Sigmoid colon (tissue), 7 donors: Measurements from ENCODE around the gene DPM1. TPM values are rescaled to one million over a fixed set of nuclear protein-coding genes. Genes with fewer than 3 reads are reported as not detected.

ENCODE experiments used
- DNase-seq: peaks from one replicate; pipeline ENCODE4 v3.0.0-alpha.2; 2019
- H3K27ac ChIP-seq, 4 donors: fragments of 200-600 bp; sonication (generic); one replicate each; pipeline ENCODE4 v1.5.1; 2016 to 2019; ENCODE audit warnings: mild to moderate bottlenecking in 1 of 4
- H3K27me3 ChIP-seq, 3 donors: fragments of 200-600 bp; sonication (generic); one replicate each; pipeline ENCODE4 v1.5.1; 2019; ENCODE audit warnings: mild to moderate bottlenecking in 1 of 3
- H3K36me3 ChIP-seq, 4 donors: fragments of 200-600 bp; sonication (generic); one replicate each; pipeline ENCODE4 v1.5.1; 2016 to 2019
- H3K4me1 ChIP-seq, 4 donors: fragments of 200-600 bp; sonication (generic); one replicate each; pipeline ENCODE4 v1.5.1; 2017 to 2019
- H3K4me3 ChIP-seq, 4 donors: fragments of 200-600 bp; sonication (generic); one replicate each; pipeline ENCODE4 v1.5.1; 2017 to 2019; ENCODE audit warnings: mild to moderate bottlenecking in 2 of 4, moderate library complexity in 1 of 4
- H3K9me3 ChIP-seq, 4 donors: fragments of 200-600 bp in 3 of 4; sonication (generic) in 3 of 4; one replicate each; pipeline versions ENCODE4 v1.5.1 to v1.6.1; 2013 to 2019
- EP300 ChIP-seq, 4 donors: sonication (generic); formaldehyde crosslinking; IDR thresholded peaks; one replicate each; pipeline ENCODE4 v1.6.1; 2017; ENCODE audit warnings: antibody characterized with exemption in 4 of 4
- POLR2A ChIP-seq, 2 donors: fragments of 450-650 bp; IDR thresholded peaks; one replicate each; pipeline ENCODE4 v1.6.1; 2016; ENCODE audit warnings: antibody characterized with exemption in 2 of 2, mild to moderate bottlenecking in 2 of 2, moderate library complexity in 2 of 2
- POLR2AphosphoS5 ChIP-seq, 4 donors: sonication (generic); formaldehyde crosslinking; IDR thresholded peaks; one replicate each; pipeline ENCODE4 v1.6.1; 2017; ENCODE audit warnings: antibody characterized with exemption in 4 of 4
- WGBS, 2 donors: extraction: QIAGEN DNeasy Blood & Tissue Kit; methylation state at CpG; one replicate each; pipeline ENCODE4 v1.1.7; 2013; 5-methylcytosine and 5-hydroxymethylcytosine counted together
- intact Hi-C: fragments of 100-400 bp; cut with DNase I; formaldehyde crosslinking; loops from one replicate; pipeline ENCODE4 v1.15.1; 2023
- polyA plus RNA-seq, 3 donors: library from polyadenylated mRNA; stranded (reverse); fragments of 200-250 nt; gene quantifications; one replicate each; pipeline ENCODE4 v1.2.3, GENCODE V29; 2013
- total RNA-seq, 4 donors: library from RNA; depleted of rRNA; stranded (reverse); fragments of >200 nt; gene quantifications; one replicate each; pipeline ENCODE4 v1.1.0, GENCODE V29; 2016
- TF ChIP-seq, protein P1 (sequence below), 4 experiments: fragments of 450-650 bp in 3 of 4; fragments of 200-600 bp in 1 of 4; IDR thresholded peaks; one replicate each; pipeline ENCODE4 v1.5.1; 2016 to 2019; ENCODE audit warnings: antibody characterized with exemption in 4 of 4, mild to moderate bottlenecking in 3 of 4, moderate library complexity in 2 of 4
- donor health status: healthy with polysubstance abuse.
- donor health status: Bipolar disorder and iron deficiency.
- donor health status: healthy.

The DPM1 gene
- total and polyA plus RNA-seq, 7 donors = 45.4 to 94.6 (median 60.4) TPM

DNA sequence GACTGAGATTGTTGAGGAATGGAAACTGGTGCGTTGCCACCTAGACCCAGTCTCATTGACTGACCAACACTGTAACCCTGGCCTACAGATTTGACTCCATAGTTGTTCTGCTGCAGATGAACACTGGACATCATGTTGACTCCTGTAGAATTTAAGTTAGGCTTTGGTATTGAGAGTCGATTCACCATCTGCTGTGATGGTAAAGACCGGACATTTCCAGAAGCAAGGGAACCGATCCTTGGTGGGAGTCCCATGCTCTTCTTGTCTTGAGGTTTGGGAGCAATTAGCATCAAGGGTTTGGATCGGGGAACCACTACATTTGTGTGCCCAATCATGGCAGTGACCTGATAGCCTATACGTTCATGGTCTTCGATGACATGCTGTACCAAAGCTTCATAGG lies 64.7 kb downstream of the DPM1 start:
- H3K36me3 ChIP-seq = peaks cover 23 to 84% (median 43%) of the 10 kb centered on the region in 4 donors
- H3K4me3 ChIP-seq = no peak overlapping the region
- H3K4me1 ChIP-seq = no peaks in the 10 kb centered on the region
- TF ChIP-seq POLR2A (IDR thresholded peaks at IDR 0.05) (no peak), POLR2AphosphoS5 (IDR thresholded peaks at IDR 0.05) (no peak), EP300 (IDR thresholded peaks at IDR 0.05) (no peak)
- TF ChIP-seq, protein P1, sequence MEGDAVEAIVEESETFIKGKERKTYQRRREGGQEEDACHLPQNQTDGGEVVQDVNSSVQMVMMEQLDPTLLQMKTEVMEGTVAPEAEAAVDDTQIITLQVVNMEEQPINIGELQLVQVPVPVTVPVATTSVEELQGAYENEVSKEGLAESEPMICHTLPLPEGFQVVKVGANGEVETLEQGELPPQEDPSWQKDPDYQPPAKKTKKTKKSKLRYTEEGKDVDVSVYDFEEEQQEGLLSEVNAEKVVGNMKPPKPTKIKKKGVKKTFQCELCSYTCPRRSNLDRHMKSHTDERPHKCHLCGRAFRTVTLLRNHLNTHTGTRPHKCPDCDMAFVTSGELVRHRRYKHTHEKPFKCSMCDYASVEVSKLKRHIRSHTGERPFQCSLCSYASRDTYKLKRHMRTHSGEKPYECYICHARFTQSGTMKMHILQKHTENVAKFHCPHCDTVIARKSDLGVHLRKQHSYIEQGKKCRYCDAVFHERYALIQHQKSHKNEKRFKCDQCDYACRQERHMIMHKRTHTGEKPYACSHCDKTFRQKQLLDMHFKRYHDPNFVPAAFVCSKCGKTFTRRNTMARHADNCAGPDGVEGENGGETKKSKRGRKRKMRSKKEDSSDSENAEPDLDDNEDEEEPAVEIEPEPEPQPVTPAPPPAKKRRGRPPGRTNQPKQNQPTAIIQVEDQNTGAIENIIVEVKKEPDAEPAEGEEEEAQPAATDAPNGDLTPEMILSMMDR (IDR thresholded peaks at IDR 0.05) = no peak
- no peaks in the 10 kb centered on the region for H3K9me3 ChIP-seq
- no peaks in the 10 kb centered on the region for H3K27me3 ChIP-seq
- H3K27ac ChIP-seq = no peak overlapping the region
- WGBS, 2 donors = 96 to 98% methylated on average over 7 of the region's 7 CpGs
- no peak for DNase-seq
- intact Hi-C loops = no loop called here

DNA sequence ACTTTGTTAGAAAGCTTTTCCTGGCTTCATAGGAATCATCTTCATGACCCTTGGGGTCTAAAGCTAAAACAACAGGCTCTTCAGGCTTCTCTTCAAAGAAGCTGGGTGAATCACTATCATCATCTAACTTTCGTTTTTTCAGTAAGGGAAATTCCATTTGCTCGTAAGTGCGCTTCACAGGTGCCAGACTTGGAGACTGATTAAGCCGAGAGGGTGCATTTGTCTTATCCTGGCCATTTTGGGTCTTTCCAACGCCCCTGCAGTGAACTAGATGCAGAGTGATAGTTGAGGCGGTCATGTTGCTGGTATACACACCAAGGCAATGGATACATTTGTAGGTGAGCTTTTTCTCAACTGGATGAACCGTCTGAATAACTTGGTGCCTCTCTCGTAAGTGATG lies 65.9 kb downstream of the DPM1 start:
- no peak overlapping the region for H3K27ac ChIP-seq
- H3K27me3 ChIP-seq = no peaks in the 10 kb centered on the region
- DNase-seq = no peak
- peaks cover 23 to 82% (median 38%) of the 10 kb centered on the region in 4 donors for H3K36me3 ChIP-seq
- H3K4me3 ChIP-seq = no peak overlapping the region
- 91 to 93% methylated on average over 8 of the region's 8 CpGs for WGBS, 2 donors
- TF ChIP-seq POLR2A (IDR thresholded peaks at IDR 0.05) (no peak), POLR2AphosphoS5 (IDR thresholded peaks at IDR 0.05) (no peak), EP300 (IDR thresholded peaks at IDR 0.05) (no peak)
- TF ChIP-seq, protein P1 (IDR thresholded peaks at IDR 0.05) = no peak
- intact Hi-C loops = no loop called here
- no peaks in the 10 kb centered on the region for H3K4me1 ChIP-seq
- no peaks in the 10 kb centered on the region for H3K9me3 ChIP-seq

DNA sequence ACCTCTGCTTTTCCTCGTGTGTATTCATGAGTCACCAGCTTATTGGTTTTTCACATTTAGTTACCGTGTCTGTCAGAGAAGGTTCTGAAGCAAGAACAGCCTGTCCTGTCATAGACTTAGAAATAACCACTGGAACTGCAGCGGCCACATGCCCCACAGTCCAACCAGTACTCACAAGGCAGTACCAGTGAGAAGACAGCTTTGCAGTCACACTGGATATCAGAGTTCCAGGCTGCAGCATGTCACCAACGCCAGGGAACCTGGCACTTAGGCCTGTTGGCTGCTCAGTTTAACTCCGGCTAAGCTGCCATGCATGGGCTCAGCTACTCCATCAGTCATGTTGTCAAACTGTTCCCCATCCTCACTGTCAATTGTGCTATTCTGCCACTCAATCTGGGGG lies 67.2 kb downstream of the DPM1 start:
- TF ChIP-seq, protein P1 (IDR thresholded peaks at IDR 0.05) = no peak
- TF ChIP-seq POLR2A (IDR thresholded peaks at IDR 0.05) (no peak), EP300 (IDR thresholded peaks at IDR 0.05) (no peak), POLR2AphosphoS5 (IDR thresholded peaks at IDR 0.05) (no peak)
- Histone ChIP-seq H3K27me3 (no peaks in the 10 kb centered on the region), H3K4me3 (no peak overlapping the region), H3K27ac (no peak overlapping the region), H3K36me3 (peaks cover 23 to 77% (median 36%) of the 10 kb centered on the region in 4 donors), H3K4me1 (no peaks in the 10 kb centered on the region), H3K9me3 (no peaks in the 10 kb centered on the region)
- DNase-seq = no peak
- WGBS, 2 donors = 80 to 83% methylated on average over 5 of the region's 5 CpGs
- intact Hi-C loops = no loop called here

DNA sequence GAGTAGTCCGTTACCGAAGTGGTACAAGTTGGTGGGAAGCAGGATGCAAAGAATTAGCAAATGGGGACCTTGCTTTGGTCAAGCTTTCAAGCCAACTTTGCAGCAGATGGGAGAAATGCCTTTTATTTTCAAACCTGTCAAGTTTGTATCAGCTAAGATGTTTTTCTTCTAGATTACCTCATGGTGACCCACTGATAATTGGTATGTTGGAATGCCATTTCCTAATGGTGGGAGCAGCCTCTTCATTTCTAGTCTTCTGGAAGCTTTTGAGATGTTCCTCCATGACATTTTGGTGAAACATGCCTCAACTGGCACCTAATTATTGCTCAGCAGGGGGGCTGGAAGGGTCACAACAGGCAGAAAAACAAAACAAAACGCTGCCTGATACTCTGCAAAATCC lies 70.8 kb downstream of the DPM1 start:
- no peaks in the 10 kb centered on the region for H3K9me3 ChIP-seq
- intact Hi-C loops = no loop called here
- H3K27ac ChIP-seq = no peak overlapping the region
- no peak for TF ChIP-seq POLR2A (IDR thresholded peaks at IDR 0.05)
- TF ChIP-seq, protein P1 (IDR thresholded peaks at IDR 0.05) = no peak
- H3K4me3 ChIP-seq = no peak overlapping the region
- 97 to 99% methylated on average over 3 of the region's 3 CpGs for WGBS, 2 donors
- no peaks in the 10 kb centered on the region for H3K4me1 ChIP-seq
- peaks cover 10 to 52% (median 18%) of the 10 kb centered on the region in 4 donors for H3K36me3 ChIP-seq
- DNase-seq = no peak
- no peaks in the 10 kb centered on the region for H3K27me3 ChIP-seq

DNA sequence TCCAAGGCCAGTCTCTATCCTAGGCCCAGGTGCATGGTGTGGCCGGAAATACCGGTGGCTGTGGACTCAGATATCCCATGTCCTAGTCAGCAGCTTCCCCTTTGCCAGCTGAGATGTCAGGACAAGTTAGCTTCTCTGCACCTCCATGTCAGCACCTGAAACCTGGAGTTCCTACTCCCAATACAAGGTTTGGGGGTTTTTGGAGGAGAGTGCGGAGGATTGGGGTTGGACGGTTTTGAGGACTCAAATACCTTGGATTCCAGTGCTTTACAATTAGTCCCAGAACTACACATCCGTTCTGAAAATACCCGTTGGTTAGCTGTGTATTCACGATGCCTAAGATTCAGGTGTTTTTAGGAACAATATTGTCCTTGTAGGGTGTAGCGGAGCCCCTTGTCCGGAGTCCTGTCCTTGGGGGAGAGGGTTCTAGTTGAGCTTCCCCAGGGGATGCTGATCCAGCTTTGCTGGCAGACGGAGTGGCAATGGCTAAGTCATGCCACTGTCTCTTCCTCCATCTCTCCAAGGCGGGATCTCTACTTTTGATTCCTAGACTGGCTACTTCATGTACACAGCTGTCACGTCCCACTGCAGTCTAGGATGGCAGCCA lies 72.0 kb downstream of the DPM1 start:
- no peak for DNase-seq
- Histone ChIP-seq H3K9me3 (no peaks in the 10 kb centered on the region), H3K36me3 (peaks cover 5 to 39% (median 10%) of the 10 kb centered on the region in 4 donors), H3K27me3 (no peaks in the 10 kb centered on the region), H3K27ac (no peak overlapping the region), H3K4me3 (no peak overlapping the region), H3K4me1 (no peaks in the 10 kb centered on the region)
- WGBS, 2 donors = 88% methylated on average over 12 of the region's 12 CpGs
- TF ChIP-seq POLR2A (IDR thresholded peaks at IDR 0.05) = no peak
- TF ChIP-seq, protein P1 (IDR thresholded peaks at IDR 0.05) = no peak
- no peak for TF ChIP-seq EP300 (IDR thresholded peaks at IDR 0.05)
- no peak for TF ChIP-seq POLR2AphosphoS5 (IDR thresholded peaks at IDR 0.05)
- intact Hi-C loops = no loop called here
